ENCODE measurements around the gene FBXO21.
"Not testable (repeated sequence)": the region's sequence is repeated elsewhere in the genome, so short reads cannot be mapped to it uniquely, and the experiment has no call there.

Gene FBXO21, protein sequence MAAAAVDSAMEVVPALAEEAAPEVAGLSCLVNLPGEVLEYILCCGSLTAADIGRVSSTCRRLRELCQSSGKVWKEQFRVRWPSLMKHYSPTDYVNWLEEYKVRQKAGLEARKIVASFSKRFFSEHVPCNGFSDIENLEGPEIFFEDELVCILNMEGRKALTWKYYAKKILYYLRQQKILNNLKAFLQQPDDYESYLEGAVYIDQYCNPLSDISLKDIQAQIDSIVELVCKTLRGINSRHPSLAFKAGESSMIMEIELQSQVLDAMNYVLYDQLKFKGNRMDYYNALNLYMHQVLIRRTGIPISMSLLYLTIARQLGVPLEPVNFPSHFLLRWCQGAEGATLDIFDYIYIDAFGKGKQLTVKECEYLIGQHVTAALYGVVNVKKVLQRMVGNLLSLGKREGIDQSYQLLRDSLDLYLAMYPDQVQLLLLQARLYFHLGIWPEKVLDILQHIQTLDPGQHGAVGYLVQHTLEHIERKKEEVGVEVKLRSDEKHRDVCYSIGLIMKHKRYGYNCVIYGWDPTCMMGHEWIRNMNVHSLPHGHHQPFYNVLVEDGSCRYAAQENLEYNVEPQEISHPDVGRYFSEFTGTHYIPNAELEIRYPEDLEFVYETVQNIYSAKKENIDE

DNA sequence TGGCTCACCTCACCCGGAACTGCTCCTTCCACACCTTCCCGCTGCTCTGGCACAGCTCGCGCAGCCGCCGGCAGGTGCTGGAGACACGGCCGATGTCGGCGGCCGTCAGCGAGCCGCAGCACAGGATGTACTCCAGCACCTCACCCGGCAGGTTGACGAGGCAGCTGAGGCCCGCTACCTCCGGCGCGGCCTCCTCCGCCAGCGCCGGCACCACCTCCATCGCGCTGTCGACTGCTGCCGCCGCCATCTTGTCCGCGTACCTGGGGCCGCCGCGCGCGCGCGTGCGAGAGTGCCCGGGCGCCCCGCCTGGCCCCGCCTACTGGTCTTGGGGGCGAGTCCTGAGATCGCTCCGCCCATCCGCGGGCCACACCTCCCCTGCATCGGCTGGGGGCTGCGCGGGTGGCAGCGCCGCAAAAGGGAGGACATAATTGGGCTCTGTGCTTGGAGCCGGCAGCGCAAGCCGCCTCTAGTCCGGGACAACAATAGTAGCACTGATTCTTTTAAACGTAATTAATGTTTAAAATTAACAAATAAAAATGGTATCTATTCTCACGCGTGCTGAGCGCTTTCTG is at the start of gene FBXO21:
Gene FBXO21 (minus strand): TSS at position 261 of the 572 bp plus-strand sequence. CDS start 14 bp downstream, at position 247.
- FAIRE-seq: no peak

DNA sequence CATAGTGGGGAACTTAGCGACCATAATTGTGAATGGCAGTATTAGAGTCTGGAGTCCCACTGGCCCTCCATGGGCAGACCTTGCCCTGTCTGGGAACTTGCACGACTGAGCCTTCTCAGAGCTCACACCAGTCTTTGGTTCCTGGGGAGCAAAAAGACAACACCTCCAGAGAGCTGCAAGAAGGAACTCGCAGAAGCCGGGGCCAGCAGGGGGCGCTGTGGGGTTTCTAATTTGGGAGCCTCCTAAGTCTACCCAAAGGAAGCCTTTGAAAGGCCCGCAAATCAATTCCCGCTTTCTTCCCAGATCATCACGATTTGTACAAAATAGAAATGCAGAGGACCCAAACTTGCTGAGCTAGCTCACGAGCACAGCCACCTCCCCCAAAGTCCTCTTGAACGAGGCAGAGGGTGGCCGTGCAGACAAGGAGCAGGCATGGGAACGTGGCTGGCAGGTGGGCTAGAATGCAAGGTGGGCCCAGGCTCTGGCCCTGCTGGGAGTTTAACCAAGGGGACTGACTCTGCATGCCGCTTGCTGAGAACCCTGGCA is 46.3 kb upstream of the FBXO21 start:
- DNase-seq (ENCODE audit: low spot score) (peak; percentile 74), FAIRE-seq (no peak)

More for the DNA sequence above, at the start of gene FBXO21:
- peak; percentile 96 for DNase-seq (ENCODE audit: low spot score)

DNA sequence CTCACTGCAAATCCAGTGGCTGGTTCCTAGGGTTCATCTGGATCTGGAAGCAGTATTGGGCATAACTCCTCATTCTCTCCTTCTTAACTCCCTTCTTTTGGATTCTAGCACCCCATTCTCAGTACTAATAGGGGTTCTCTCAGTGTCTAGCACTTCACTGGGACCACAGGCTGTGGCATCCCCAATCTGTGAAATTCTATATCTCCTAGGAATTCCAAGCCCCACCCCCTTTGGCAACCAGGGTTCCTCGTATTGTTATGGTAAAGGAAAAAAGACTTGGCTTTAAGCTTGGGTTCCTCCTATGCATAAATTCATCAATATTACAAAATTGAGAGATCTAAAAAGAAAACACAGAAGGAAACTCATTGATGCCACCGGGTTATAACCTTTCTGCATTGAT is 45.0 kb upstream of the FBXO21 start:
- FAIRE-seq: no peak

DNA sequence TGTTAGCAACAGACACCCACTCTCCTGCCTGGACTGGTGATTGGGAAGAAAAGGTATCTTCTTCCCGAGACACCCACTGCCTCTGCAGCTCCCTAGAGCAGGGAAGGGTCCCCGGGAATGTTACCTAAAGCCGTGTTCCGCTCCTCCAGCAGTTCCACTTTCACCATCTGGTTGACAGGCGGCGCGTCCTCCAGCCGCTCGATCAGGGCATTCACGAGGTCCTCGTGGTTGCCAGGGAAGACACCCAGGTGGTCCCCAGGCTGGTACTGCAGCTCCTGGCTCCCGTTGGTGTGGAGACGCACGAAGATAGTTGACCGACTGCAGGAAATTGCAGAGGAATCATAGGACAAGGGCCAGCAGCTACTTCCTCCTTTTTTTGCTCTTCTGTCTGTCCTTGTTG is 44.2 kb upstream of the FBXO21 start:
- FAIRE-seq (no peak), DNase-seq (ENCODE audit: low spot score) (no peak)

More for the DNA sequence above, 45.0 kb upstream of the FBXO21 start:
- no peak for DNase-seq (ENCODE audit: low spot score)

DNA sequence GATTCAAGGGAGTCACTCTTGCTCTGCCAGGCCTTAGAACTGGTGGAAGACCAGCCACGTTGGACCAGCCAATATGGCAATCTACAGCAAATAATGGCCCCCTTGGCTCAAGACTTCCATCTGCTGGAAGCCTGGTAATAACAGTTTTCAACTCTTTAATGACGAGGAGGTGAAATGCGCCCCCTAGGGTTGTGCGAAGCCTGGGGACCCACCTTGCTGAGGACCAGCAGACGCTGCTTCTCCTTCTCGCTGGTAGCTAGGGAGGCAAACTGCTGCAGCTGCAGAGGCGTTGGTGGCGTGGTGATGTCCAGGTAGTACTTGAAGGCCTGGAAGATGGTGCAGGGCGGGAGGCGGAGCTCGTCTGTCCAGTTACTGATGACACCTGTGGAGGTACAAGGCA is 41.5 kb upstream of the FBXO21 start:
- no peak for DNase-seq (ENCODE audit: low spot score)
- FAIRE-seq: no peak

DNA sequence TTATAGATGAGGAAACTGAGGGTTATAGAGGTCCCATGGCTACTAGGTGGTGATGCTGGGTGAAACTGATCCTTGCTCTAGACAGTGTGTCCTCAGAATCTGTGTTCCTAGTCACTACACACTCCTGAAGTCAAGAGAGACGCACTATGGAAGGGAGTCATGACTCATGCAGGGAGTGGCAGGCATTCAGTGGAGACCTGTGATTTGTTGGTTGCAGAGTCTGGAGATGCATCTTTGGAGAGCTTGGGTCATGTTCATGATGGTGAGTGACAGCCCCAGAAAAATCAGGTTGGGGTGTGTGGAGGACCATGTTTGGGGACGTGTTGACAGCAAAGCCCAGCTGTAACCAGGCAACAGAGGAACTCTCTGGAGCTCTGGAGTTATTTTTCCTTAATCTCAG is 38.0 kb upstream of the FBXO21 start:
- FAIRE-seq (peak; percentile 37), DNase-seq (ENCODE audit: low spot score) (peak; percentile 56)

DNA sequence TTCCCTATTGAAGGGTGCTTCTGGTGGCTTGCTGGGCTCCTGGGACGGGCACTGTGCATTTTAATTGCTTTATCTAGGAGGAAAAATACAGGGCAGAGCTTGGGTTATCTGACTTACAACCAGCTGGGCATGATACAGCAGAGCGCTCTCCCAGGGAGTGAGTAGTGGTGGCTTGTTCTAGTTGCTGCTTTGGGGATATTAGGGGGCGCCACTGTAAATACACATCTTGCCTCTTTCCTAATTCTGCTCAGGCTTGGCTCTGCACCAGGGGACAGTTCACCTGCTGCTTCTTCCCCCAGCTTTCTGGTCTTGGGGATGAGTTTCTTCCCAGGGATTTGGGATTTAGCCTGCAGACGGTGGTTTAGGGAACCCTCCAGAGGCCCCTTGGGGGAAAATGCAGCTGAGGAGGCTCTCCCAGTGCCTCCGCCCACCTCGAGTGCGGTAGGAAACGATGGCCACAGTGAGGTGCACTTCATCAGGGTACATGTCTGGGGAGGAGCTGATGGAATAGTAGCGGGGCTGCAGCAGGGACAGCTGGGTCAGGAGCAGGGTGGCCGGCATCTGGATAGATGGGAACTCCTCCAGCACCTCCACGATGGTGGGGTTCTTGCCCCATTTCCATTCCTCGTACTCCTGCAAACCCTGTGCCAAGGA is 36.9 kb upstream of the FBXO21 start:
- FAIRE-seq: no peak
- DNase-seq (ENCODE audit: low spot score): no peak

DNA sequence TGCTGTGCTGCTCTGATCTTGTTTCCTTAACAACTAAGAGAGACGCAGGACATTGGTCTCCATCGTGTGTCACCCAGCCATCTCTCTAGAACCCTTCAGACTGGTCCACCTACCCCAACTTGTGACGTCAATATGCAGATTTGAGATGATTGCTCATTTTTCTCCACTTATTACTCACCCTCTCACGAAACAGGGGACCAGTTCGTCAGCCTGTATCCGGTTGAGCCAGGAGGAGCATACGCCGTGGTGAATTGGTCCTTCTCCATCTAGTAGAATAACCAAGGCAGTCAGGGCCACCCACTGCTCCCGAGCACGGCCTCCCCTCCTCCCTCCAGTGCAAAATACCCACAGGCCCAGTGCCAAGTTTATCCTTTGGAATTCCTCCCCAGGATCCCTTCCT is 36.2 kb upstream of the FBXO21 start:
- DNase-seq (ENCODE audit: low spot score) (no peak), FAIRE-seq (no peak)

DNA sequence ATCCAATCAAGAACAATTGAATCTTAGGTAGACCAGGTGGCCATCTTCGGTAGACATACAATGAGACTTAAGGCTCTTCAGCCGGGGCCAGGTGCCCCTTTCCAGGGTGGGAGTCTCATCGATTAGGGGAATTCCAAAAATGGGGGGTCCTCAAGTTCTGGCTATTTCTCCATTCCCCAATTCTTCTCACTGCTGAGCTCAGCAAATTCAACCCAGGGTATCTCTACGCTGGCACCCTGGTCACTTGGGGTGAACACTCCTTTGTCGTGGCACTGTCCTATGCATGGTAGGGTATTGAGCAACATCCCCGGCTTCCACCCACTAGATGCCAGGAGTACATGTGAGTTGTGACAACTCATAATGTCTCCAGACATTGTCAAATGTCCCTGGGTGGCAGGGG is 34.9 kb upstream of the FBXO21 start:
- FAIRE-seq: peak; percentile 9
- DNase-seq (ENCODE audit: low spot score): no peak

DNA sequence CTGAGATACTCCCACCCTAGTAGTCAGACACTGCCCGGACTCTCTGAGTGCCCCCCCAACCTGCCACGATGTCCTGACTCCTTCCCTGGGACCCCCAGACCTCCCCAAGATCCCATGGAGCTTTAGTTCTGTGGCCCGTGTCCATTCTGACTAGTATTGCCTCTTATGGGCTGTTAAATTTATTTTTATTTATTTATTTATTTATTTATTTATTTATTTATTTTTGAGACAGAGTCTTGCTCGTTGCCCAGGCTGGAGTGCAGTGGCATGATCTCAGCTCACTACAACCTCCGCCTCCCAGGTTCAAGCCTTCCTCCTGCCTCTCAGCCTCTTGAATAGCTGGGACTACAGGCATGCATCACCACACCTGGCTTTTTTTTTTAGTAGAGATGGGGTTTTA is 30.7 kb upstream of the FBXO21 start:
- not testable (repeated sequence) for DNase-seq (ENCODE audit: low spot score); FAIRE-seq

DNA sequence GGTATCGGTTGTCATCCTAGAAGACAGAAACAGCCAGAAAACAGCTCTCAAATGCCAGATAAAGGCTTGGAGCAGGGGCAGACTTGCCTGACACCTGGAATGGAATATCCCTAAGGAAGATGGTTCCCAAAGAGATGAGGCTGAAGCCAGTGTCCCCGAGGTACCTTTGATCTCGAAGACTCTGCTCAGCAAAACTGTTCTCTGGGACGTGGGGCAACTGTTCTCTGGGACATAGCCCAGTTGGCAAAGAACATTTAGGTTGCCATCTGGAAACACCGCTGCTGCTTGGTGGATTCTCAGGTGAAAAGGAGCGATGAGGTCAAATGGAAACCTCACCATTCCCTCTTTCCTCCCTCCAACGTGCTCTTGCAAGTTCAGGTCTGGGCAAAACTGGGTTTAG is 27.9 kb upstream of the FBXO21 start:
- DNase-seq (ENCODE audit: low spot score) (no peak), FAIRE-seq (no peak)

DNA sequence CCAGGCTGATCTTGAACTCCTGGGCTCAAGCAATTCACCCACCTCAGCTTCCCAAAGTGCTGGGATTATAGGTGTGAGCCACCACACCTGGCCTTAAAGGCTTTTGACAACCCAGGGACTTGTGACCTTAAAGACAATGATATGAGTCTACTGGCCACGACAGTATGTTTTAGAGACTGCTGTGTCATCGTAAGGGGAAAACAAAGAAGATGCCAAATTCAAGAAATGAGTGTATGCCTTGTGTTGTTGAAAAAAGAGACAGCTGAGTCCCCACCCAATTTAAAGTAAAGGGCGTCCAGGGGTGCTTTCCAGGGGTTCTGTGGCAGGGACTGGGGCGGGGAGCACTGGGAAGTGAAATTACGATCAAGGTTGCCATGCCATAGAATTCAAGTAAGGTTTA is 26.4 kb upstream of the FBXO21 start:
- FAIRE-seq (no peak), DNase-seq (ENCODE audit: low spot score) (no peak)

DNA sequence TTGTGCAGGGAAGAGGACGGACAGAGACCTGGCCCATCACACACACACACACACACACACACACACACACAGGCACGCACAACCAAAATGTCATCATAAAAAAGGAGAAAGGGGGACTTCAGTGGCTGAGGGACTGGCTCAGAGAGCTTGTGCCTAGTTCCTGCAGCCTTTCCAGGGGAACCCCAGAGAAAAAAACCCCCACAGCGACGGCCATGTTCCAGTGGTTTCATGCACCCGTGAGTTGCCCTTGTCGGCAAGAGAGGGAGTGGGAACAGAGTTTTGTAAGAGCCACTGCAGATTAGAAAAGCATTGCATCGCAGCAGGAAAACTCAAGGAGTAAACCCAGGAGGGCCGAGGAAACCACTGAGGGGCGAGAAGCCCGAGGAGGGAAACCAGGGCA is 24.5 kb upstream of the FBXO21 start:
- DNase-seq (ENCODE audit: low spot score) (no peak), FAIRE-seq (no peak)

DNA sequence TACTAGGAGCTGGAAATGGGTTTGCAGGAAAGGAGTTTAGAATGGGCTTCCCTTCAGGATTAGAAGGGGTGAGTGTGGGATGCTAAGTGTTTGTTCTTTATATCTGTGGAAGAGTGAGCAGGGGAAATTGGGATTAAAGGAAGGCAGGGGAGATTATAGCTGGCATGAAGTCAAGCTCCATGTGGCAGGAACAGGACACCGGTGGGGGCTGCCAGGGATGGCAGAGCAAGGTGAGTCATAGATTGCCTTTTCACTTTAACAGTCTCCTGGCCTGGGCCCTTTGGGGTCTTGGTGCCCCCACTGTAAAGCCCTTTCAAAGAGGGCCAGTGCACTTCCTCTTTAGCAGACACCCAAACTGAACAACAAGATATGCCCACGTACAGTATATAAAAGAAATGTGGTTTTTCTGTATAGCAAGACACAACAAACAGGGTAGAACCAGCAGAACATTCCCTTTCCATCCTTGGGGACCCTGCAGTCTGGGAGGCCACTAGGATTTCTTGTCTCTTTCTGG is 23.1 kb upstream of the FBXO21 start:
- DNase-seq (ENCODE audit: low spot score) (no peak), FAIRE-seq (no peak)

DNA sequence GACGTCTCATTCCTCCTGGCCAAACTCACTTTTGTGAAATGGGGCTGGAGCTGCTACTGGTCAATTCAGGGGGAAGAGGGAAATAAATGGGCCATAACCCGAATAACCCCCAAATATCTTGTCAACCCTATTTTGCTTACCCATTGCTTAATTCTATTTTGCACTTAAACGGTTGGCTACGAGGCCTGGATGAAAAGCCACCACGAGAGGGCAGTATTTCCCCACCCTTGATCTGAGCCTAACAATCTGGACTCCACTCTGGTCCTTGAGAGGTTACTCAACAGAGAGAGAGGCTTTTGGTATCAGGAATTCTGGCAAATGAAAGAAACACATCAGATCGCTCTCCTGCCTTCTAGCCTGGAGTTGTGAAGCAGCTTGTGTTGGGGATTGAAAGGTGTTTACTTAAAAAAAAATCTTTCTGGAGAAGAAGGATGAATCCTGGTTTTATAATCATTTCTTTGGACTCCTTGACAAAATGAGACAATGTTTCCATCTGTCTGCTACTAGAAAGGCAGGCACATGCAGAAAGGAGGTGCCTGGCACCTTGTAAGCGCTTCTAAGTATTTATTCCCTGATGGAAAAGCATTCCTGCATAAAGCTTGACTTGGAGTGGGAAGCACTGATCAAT is 22.4 kb upstream of the FBXO21 start:
- DNase-seq (ENCODE audit: low spot score): peak; percentile 79
- FAIRE-seq: peak; percentile 13

DNA sequence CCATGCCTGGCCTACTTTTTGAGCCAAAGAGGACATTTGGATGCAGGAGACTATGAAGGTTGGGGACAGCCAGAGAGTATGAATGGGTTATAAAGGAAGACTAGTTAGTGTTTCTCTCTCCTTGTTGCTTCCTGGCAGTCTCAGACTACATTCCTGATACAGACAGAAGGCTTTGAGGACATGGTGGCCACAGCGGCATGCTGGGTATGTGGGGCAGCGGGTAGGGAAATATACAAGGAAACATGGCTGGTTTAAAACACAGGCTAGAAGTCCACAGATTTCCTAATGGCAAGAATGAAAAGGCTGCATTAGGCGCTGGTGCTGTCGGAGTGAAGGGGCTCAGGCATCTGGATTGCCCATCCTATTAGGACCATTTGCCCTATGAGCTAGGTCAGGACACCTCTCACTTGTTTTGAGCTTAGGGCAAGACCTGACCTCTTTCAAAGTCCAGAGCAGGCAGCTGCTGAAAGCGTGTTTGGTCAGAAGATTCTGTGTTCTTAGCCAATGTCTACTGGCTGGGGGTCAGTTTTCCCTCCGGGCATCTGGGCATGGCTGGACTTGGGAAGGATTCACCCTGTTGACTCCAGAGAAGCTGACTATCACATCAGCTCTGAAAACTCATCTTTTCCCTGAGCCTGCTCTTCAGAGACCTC is 20.1 kb upstream of the FBXO21 start:
- no peak for FAIRE-seq
- DNase-seq (ENCODE audit: low spot score): no peak

DNA sequence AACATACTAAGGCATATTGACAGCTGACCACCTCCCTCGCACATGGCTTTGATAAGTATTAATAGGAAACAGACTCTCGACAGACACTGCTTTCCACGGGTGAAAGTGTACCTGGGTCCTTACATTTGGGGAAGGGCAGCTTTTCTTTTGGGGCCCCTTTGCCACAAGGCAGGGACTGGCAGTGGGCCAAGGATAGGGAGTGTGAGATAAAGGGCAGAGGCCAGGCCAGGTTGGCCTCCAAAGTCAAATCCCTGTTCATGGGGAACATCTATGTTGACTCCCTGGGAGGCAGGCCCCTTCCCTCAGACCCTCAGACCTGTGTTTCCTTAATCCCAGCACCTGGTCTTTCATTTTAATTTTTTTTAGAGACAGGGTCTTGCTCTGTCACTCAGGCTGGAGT is 19.4 kb upstream of the FBXO21 start:
- DNase-seq (ENCODE audit: low spot score): no peak
- FAIRE-seq: no peak

DNA sequence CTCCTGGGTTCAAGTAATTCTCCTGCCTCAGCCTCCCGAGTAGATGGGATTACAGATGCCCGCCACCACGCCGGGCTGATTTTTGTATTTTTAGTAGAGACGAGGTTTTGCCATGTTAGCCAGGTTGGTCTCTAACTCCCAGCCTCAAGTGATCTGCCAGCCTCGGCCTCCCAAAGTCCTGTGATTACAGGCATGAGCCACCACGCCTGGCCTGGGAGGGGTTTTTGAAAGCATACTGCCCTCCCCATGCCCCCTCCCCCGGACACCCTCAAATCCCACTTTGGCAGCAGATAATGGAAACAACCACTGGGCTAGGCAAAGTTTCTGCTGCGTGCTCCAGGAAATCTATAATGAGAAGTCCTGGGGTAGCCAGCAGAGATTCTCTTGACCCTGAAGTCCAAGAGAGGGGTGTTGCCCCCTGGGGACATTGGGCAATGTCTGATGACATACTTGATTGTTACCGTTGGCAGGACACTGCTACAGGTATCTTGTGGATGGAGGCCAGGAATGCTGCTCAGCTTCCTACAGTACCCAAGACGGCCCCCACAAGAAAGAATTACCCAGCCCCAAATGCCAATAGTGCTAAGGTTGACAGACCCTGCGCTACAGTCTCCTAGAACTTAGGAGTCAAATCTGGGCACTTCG is 18.7 kb upstream of the FBXO21 start:
- DNase-seq (ENCODE audit: low spot score) (no peak), FAIRE-seq (no peak)

DNA sequence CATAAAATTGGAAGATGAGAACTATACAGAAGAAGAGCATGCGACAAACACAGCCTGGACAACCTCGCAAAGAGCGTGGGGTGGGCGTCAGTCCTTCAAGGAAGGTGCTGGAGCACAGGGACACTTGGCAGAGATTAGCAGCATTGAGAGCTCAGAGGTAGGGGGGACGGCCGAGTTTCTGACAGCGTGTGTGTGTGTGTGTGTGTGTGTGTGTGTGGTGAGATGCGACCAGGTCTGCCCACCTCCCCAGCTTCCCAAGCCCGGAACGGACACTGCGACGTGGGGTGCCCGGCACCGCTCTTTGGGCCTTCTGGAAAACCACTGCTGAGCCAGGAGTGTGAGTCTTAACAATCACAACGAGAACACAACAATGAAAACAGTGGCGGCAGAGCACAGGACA is 17.9 kb upstream of the FBXO21 start:
- DNase-seq (ENCODE audit: low spot score): no peak
- no peak for FAIRE-seq

DNA sequence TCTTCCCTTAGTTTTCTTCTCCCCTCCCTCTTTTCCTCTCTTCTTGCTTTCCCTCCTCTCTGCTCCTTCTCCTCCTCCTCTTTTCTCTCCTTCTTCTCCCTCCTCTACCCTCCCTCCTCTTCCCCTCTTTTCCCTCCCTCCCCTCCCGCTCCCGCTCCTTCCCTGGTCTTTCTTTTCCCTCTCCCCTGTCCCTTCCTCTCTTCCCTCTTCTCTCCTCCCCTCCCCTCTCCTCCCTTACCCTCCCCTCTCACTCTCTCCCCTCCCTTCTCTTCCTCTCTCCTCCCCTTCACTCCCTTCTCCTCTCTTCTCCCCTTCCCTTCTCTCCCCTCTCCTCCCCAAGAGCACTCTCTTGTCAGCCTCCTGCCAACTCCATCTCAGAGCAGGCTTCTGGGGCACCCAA is 17.4 kb upstream of the FBXO21 start:
- DNase-seq (ENCODE audit: low spot score) (no peak), FAIRE-seq (no peak)
